GM18951 (cell line): ENCODE measurements around the gene MPV17.
"Not testable (repeated sequence)": the region's sequence is repeated elsewhere in the genome, so short reads cannot be mapped to it uniquely, and the experiment has no call there.

ENCODE experiments used
- POLR2A ChIP-seq: IDR thresholded peaks from 4 replicates; pipeline ENCODE4 v1.6.1; 2011; ENCODE audit warnings: mild to moderate bottlenecking; ENCODE audit not compliant: insufficient read length, insufficient read depth; ENCODE audit errors: extremely low read depth
- in situ Hi-C: fragments of 300-500 bp; cut with MboI; formaldehyde crosslinking; loops from one replicate; pipeline ENCODE4 v1.12.0; 2022; ENCODE audit warnings: low sequenced_read_pairs, mixed read lengths, inconsistent platforms; ENCODE audit not compliant: unreplicated experiment

MPV17 gene

GRCh38 chr2:27313882-27314645 is 8.8 kb downstream of the MPV17 start:
- in situ Hi-C loops, result no loop called here
- TF ChIP-seq POLR2A, result no peak

DNA sequence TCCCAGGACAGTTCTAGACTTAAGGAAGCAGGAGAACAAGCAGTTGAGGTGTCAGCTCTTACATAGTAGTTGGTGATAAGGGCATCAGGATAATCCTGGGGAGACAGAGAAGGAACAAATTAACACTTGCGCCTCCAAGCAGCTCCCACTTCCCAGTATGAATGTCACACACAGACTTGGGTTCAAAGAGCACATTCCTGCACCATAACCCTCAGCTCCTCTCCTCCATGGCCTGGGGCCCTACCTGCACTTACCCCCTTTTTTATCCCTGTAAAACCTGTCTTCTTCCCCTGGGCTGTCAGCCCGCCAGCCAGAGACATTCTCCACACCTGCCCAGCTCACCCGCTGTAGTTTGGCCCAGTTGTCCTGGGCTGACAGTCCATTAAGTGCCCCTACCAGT is 10.7 kb downstream of the MPV17 start:
- in situ Hi-C loops, result no loop called here
- TF ChIP-seq POLR2A, result no peak

DNA sequence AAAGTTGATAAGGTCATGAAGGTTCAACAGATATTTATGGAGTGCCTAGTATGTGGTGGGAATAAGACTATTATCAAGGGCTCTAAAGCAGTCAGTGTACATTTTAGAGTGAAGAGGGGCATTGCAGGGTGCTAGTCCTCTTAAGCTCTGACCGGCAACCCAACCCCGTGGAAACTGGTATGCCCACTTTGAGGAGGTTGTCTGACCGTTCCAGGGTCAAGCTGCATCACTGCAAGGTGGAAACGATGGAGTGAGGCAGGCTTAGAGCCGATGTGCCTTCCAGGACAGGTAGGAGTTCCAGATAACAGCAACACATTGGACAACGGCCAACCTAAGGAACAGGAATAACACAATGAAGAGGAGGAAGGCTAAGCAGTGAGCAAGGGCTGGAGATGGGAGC is 13.2 kb downstream of the MPV17 start:
- no peak for TF ChIP-seq POLR2A
- in situ Hi-C loops, result no loop called here

- no peak for TF ChIP-seq POLR2A
- in situ Hi-C loops, result no loop called here
Observed at GRCh38 chr2:27308359-27308881, 14.5 kb downstream of the MPV17 start, which contains the start of gene UCN. Gene UCN, minus strand, starts transcription at chr2:27308445. Its CDS starts 550 bp downstream, at chr2:27307895.

GRCh38 chr2:27307545-27308358 is 15.1 kb downstream of the MPV17 start:
- no peak for TF ChIP-seq POLR2A

GRCh38 chr2:27307287-27307544 is 15.7 kb downstream of the MPV17 start:
- in situ Hi-C loops, result no loop called here

More at GRCh38 chr2:27307545-27308358, 15.1 kb downstream of the MPV17 start:
- in situ Hi-C loops, result no loop called here

DNA sequence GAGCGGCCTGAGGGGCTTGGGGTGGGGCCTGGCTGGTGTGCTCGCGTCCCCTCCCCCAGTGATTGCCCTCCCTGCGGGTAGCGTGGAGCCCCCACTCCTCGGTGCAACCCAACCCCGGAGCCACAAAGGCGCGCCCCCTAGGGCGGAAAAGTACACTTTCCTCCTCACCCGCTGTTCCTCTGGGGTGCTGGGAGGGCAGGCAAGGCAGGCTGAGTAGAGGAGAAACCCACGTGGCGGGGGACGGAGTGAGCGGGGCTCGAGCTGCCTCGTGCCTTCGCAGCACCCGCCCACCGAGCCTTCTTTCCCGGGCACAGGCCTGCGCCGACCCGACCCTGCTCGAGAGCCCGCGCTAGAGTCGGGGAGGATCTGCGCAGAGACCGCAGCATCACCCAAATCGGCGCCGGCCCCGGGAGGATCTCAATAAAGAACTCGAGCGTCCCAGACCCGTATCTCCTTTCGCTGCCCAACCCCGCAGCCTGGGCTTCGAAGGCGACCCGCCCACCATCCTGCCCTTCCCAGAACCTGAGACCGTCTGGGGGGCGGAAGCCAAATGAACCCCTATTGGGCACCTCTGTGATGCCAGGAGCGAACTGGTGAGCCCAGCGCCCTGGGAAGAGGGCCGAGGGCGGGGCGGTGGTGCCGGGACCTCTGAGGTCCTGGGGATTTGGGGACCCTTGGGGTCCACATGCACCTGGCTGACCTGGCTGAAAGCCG is 16.2 kb downstream of the MPV17 start:
- in situ Hi-C loops, result no loop called here
- no peak for TF ChIP-seq POLR2A

More at GRCh38 chr2:27307287-27307544, 15.7 kb downstream of the MPV17 start:
- TF ChIP-seq POLR2A, result no peak

- TF ChIP-seq POLR2A, result no peak
- in situ Hi-C loops, result no loop called here
Observed at GRCh38 chr2:27306136-27306535, 16.8 kb downstream of the MPV17 start.

- no peak for TF ChIP-seq POLR2A
- in situ Hi-C loops, result no loop called here
Observed at GRCh38 chr2:27305516-27305915, 17.4 kb downstream of the MPV17 start.

DNA sequence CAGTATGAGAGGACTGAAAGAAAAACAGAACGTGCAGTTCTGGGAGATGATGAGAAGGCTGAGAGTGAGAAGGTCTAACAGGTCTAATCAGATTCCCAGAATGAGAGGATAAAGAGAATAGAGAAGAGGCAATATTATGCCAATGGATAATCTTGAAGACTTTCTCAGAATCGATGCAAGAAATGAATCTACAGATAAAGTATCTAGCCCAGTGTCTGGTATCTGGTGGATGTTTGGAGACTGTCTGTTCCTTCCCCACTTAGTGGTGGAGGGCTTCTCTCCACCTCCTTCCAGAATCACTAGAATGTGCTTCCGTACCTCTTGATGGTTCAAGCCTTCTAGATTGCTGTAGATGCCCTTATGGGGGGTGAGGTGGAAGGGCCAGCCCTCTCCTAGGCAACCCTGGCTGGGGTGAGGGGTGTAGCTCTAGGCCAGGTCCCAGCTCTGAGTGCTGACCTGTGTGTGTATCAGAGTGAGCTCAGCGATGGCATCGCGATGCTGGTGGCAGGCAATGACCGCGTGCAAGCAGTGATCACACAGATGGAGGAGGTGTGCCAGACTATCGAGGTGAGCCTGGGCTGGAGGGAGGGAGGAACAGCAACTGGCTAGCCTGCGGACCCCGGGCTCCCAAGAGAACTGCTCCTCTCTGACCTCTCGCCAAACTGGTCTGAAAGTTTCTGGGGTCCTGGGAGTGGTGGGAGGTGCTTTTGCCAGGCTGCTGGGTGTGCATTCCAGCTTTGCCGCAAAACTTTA is 18.2 kb downstream of the MPV17 start:
- TF ChIP-seq POLR2A, result no peak
- in situ Hi-C loops, result no loop called here

DNA sequence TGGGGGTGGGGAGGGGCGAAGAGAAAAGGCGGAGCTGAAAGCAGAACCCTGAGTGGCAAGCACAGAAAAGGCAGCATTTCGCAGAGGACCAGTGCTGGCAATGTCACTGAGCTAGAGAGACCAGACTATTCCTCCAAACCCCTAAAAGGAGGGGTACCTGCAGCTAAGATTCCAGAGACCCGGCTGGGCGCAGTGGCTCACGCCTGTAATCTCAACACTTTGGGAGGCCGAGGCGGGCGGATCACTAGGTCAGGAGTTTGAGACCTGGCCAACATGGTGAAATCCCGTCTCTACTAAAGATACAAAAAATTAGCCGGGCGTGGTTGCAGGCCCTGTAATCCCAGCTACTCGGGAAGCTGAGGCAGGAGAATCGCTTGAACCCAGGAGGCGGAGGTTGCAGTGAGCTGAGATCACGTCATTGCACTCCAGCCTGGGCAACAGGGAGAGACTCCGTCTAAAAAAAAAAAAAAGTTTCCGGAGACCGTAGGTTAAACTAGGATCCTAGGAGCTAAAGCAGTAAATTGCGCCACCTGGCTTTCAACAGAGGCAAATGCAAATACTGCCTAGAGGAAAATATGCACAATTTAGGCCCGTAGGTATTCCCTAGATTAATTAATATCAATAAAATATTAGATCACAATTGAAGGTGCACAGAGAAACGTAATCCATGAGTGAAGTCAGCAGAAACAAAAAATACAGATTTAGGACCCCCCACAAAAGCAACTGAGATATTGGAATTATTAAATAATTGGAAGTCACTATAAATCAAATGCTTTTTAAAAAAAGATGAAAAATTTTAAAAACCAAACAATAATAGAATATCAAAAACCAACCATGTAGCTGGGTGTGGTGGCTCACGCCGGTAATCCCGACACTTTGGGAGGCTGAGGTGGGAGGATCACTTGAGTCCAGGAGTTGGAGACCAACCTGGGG is 19.5 kb downstream of the MPV17 start:
- in situ Hi-C loops, result no loop called here

GRCh38 chr2:27300606-27301005 is 22.3 kb downstream of the MPV17 start:
- in situ Hi-C loops, result not testable (repeated sequence)

More for the DNA sequence above, 19.5 kb downstream of the MPV17 start:
- no peak for TF ChIP-seq POLR2A
